Vagina (tissue), 2 donors: ENCODE results near the gene FAM168B. TPM values are rescaled to one million over a fixed set of nuclear protein-coding genes. Genes with fewer than 3 reads are reported as not detected.

Experiments
- DNase-seq, 2 donors: peaks; one replicate each; pipeline ENCODE4 v3.0.0-alpha.2; 2017; ENCODE audit errors: extremely low spot score in 2 of 2
- H3K27ac ChIP-seq: fragments of 200-600 bp; sonication (generic); one replicate; pipeline ENCODE4 v1.5.1; 2019
- H3K27me3 ChIP-seq: fragments of 200-600 bp; sonication (generic); one replicate; pipeline ENCODE4 v1.5.1; 2019
- H3K36me3 ChIP-seq, 2 donors: fragments of 200-600 bp; sonication (generic); one replicate each; pipeline ENCODE4 v1.5.1; 2017 to 2019
- H3K4me1 ChIP-seq: fragments of 200-600 bp; sonication (generic); one replicate; pipeline ENCODE4 v1.5.1; 2019
- H3K4me3 ChIP-seq, 2 donors: fragments of 200-600 bp; sonication (generic); 1 replicate in 1 of 2; 2 replicates in 1 of 2; pipeline ENCODE4 v1.5.1; 2016 to 2019
- H3K9me3 ChIP-seq: fragments of 200-600 bp; sonication (generic); one replicate; pipeline ENCODE4 v1.5.1; 2019
- CTCF ChIP-seq, 3 experiments: fragments of 450-650 bp in 2 of 3; fragments of 200-600 bp in 1 of 3; sonication (generic) in 1 of 3; IDR thresholded peaks; one replicate each; pipeline ENCODE4 v1.5.1; 2017 to 2019; ENCODE audit warnings: antibody characterized with exemption in 3 of 3, mild to moderate bottlenecking in 2 of 3, moderate library complexity in 2 of 3
- POLR2A ChIP-seq, 2 donors: fragments of 450-650 bp; IDR thresholded peaks; one replicate each; pipeline ENCODE4 v1.6.1; 2017; ENCODE audit warnings: antibody characterized with exemption in 2 of 2, mild to moderate bottlenecking in 2 of 2, moderate library complexity in 2 of 2
- POLR2AphosphoS5 ChIP-seq, 2 donors: sonication (generic); formaldehyde crosslinking; IDR thresholded peaks; one replicate each; pipeline ENCODE4 v1.9.0; 2017; ENCODE audit warnings: antibody characterized with exemption in 2 of 2, mild to moderate bottlenecking in 2 of 2, low read depth in 1 of 2; ENCODE audit not compliant: insufficient read depth in 1 of 2
- intact Hi-C: fragments of 100-400 bp; cut with DNase I; formaldehyde crosslinking; loops from one replicate; pipeline ENCODE4 v1.15.1; 2023
- total RNA-seq: library from RNA; depleted of rRNA; stranded (reverse); fragments of >200 nt; gene quantifications from one replicate; pipeline ENCODE4 v1.2.3, GENCODE V29; 2016

The FAM168B gene
- total RNA-seq, 1 donor from 2014 or later = 56.7 TPM

DNA sequence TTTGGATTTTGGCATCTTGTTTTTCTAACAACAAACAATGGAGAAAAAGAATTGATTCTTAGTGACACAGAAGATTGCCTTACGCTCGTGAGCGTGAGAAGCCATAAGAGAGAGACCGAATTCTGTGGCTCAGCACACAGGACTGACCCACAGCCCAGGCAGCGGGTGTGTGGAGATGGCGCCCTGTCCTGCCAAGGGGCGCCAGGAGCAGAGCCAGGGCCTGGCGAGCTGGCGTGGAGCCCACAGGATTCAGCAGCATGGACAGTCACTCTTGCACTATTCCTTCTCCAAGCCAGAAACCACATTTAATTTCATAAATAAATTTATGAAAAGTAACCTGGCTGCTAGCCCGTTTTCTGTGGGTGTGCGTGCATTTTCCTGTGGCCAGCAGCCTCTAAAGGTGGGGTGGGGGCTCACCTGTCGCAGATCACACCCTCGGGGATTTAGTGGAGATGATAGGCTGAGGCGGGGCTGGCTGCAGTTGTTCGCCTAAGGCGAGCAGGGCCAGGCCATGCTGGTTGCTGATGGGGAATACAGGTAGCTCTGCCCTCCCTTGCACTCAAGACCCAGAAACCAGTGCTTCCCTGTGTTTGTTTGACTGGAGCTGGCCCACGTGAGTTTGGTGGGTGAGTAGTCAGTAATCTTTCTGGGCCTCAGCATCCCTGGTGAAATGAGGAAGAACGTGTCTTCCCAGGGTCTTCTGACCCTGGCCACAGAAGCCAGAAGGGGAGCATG lies 46.2 kb downstream of the FAM168B start:
- peaks cover 0 to 49% of the 10 kb centered on the region in 2 donors for H3K36me3 ChIP-seq
- TF ChIP-seq POLR2A (IDR thresholded peaks at IDR 0.05) = no peak
- TF ChIP-seq POLR2AphosphoS5 (IDR thresholded peaks at IDR 0.05; ENCODE audit: insufficient read depth in 1 of 2, low read depth in 1 of 2) = no peak
- TF ChIP-seq CTCF (IDR thresholded peaks at IDR 0.05) = no peak
- no peak overlapping the region for H3K27ac ChIP-seq
- no peaks in the 10 kb centered on the region for H3K27me3 ChIP-seq
- H3K4me3 ChIP-seq = no peak overlapping the region
- H3K9me3 ChIP-seq = no peaks in the 10 kb centered on the region
- intact Hi-C loops = no loop called here
- H3K4me1 ChIP-seq = no peaks in the 10 kb centered on the region
- no peak for DNase-seq

DNA sequence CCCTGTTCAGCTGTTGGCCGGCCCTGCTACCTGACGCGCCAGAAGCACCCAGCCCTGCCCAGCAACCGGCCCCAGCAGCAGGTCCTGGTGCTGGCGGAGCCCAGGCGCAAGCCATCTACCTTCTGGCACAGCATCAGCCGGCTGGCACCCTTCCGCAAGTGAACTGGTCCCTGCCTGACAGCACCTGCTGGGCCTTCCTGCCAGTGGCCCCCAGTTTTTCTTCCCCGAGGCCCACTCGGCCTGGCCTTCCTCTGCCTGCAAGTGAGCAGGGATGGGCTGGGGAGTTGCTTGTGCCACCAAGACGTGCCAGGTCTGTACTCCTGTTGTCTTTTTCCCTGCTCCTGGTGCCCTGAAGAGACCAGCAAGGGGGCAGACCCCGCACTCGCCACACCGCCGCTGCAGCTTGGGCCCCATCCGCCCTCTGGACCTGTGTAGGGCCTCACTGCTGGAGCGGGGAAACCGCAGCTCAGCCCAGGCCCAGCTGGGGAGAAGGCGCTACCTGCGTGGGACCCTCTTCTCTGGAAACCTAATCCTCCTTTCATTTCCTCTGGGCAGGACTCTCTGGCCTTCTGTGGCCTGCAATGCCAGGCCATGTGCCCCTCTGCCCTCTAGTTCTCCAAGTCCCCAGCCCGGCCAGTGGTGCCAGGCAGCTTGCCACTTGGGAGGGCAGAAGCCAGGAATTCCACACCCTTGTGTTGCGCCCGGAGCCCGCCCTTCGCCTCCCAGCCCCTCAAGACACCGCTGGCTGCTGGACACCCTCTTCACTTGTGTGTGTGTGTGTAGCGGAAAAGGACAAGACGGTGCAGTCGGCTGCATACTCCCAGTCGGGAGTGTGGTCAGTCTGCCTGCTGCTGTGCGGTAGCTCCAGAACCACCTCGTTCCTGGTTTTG lies 47.0 kb downstream of the FAM168B start:
- peaks cover 0 to 41% of the 10 kb centered on the region in 2 donors for H3K36me3 ChIP-seq
- H3K4me3 ChIP-seq = no peak overlapping the region
- TF ChIP-seq POLR2AphosphoS5 (IDR thresholded peaks at IDR 0.05; ENCODE audit: insufficient read depth in 1 of 2, low read depth in 1 of 2) (no peak), CTCF (IDR thresholded peaks at IDR 0.05) (no peak), POLR2A (IDR thresholded peaks at IDR 0.05) (no peak)
- no peak for DNase-seq
- H3K9me3 ChIP-seq = no peaks in the 10 kb centered on the region
- no peaks in the 10 kb centered on the region for H3K27me3 ChIP-seq
- H3K27ac ChIP-seq = no peak overlapping the region
- no peaks in the 10 kb centered on the region for H3K4me1 ChIP-seq
- intact Hi-C loops = no loop called here

- DNase-seq = no peak
- H3K4me1 ChIP-seq = no peaks in the 10 kb centered on the region
- H3K27me3 ChIP-seq = no peaks in the 10 kb centered on the region
- no peak overlapping the region for H3K27ac ChIP-seq
- intact Hi-C loops = no loop called here
- peaks cover 0 to 34% of the 10 kb centered on the region in 2 donors for H3K36me3 ChIP-seq
- no peaks in the 10 kb centered on the region for H3K9me3 ChIP-seq
- TF ChIP-seq POLR2A (IDR thresholded peaks at IDR 0.05) (no peak), POLR2AphosphoS5 (IDR thresholded peaks at IDR 0.05; ENCODE audit: insufficient read depth in 1 of 2, low read depth in 1 of 2) (no peak), CTCF (IDR thresholded peaks at IDR 0.05) (no peak)
- H3K4me3 ChIP-seq = no peak overlapping the region
These were observed 47.8 kb downstream of the FAM168B start for GRCh38 chr2:131045286-131046027.

GRCh38 chr2:131044757-131045150 lies 48.5 kb downstream of the FAM168B start:
- Histone ChIP-seq H3K9me3 (no peaks in the 10 kb centered on the region), H3K4me1 (no peaks in the 10 kb centered on the region), H3K27me3 (no peaks in the 10 kb centered on the region), H3K27ac (no peak overlapping the region), H3K36me3 (peaks cover 0 to 27% of the 10 kb centered on the region in 2 donors), H3K4me3 (no peak overlapping the region)
- no peak for DNase-seq
- TF ChIP-seq POLR2AphosphoS5 (IDR thresholded peaks at IDR 0.05; ENCODE audit: insufficient read depth in 1 of 2, low read depth in 1 of 2) = no peak
- no peak for TF ChIP-seq POLR2A (IDR thresholded peaks at IDR 0.05)
- no peak for TF ChIP-seq CTCF (IDR thresholded peaks at IDR 0.05)
- intact Hi-C loops = no loop called here
